GM12878 (cell line): ENCODE measurements around the gene AFAP1.

ENCODE experiments used
- CTCF ChIP-seq, 3 experiments: IDR thresholded peaks in 2 of 3; conservative IDR thresholded peaks in 1 of 3; 2 replicates each; pipeline ENCODE4 v1.5.1; 2011; ENCODE audit warnings: low read depth in 3 of 3, low read length in 3 of 3, mild to moderate bottlenecking in 3 of 3, control low read depth in 2 of 3, moderate library complexity in 2 of 3, inconsistent platforms in 1 of 3, mixed read lengths in 1 of 3; ENCODE audit not compliant: control insufficient read depth in 2 of 3, insufficient read depth in 1 of 3; ENCODE audit errors: extremely low read depth in 1 of 3
- EGR1 ChIP-seq, 2 experiments: IDR thresholded peaks; 1 replicate in 1 of 2; 2 replicates in 1 of 2; pipeline ENCODE4 v1.6.1; 2011 to 2012; ENCODE audit warnings: low read depth in 2 of 2, low read length in 2 of 2, borderline replicate concordance in 1 of 2, mild to moderate bottlenecking in 1 of 2, moderate library complexity in 1 of 2
- EZH2 ChIP-seq: IDR thresholded peaks from 2 replicates; pipeline ENCODE4 v1.6.1; 2012; ENCODE audit warnings: low read depth, mild to moderate bottlenecking, control low read depth, inconsistent platforms, low read length, borderline replicate concordance; ENCODE audit not compliant: control insufficient read depth
- IKZF2 ChIP-seq, 2 experiments: fragments of 450-650 bp; IDR thresholded peaks; 2 replicates each; pipeline ENCODE4 v1.6.1; 2017; ENCODE audit warnings: mild to moderate bottlenecking in 2 of 2, moderate library complexity in 2 of 2
- MXI1 ChIP-seq: fragments of 150-350 bp; IDR thresholded peaks from 2 replicates; pipeline ENCODE4 v1.6.1; 2011; ENCODE audit warnings: low read depth, mild to moderate bottlenecking, inconsistent platforms, low read length, improper control_type of control experiment
- NFXL1 ChIP-seq: fragments of 450-650 bp; IDR thresholded peaks from 2 replicates; pipeline ENCODE4 v1.6.1; 2017; ENCODE audit warnings: antibody characterized with exemption, mild to moderate bottlenecking, borderline replicate concordance
- POLR2A ChIP-seq: IDR thresholded peaks from 2 replicates; pipeline ENCODE4 v1.6.1; 2011; ENCODE audit warnings: low read depth, mild to moderate bottlenecking, low read length
- POLR2AphosphoS5 ChIP-seq: IDR thresholded peaks from 2 replicates; pipeline ENCODE4 v1.6.1; 2011; ENCODE audit warnings: mild to moderate bottlenecking, low read length, inconsistent platforms
- RAD21 ChIP-seq: IDR thresholded peaks from 2 replicates; pipeline ENCODE4 v1.6.1; 2011; ENCODE audit warnings: mild to moderate bottlenecking, low read depth, low read length, moderate library complexity; ENCODE audit not compliant: insufficient read depth
- SUPT20H ChIP-seq: IDR thresholded peaks from 2 replicates; pipeline ENCODE4 v1.6.1; 2011; ENCODE audit warnings: low read depth, mild to moderate bottlenecking, low read length, moderate library complexity, borderline replicate concordance; ENCODE audit not compliant: control insufficient read depth
- TARDBP ChIP-seq: IDR thresholded peaks from 2 replicates; pipeline ENCODE4 v1.6.1; 2016; ENCODE audit warnings: borderline replicate concordance
- YY1 ChIP-seq: IDR thresholded peaks from 2 replicates; pipeline ENCODE4 v1.6.1; 2011; ENCODE audit warnings: low read depth, mild to moderate bottlenecking, low read length
- TF ChIP-seq, protein P1 (sequence below): IDR thresholded peaks from 2 replicates; pipeline ENCODE4 v1.6.1; 2011; ENCODE audit warnings: borderline replicate concordance, low read depth, mild to moderate bottlenecking, moderate library complexity, low read length; ENCODE audit not compliant: insufficient read depth, poor library complexity, severe bottlenecking
- TF ChIP-seq, protein P2 (sequence below): IDR thresholded peaks from 2 replicates; pipeline ENCODE4 v1.6.1; 2011; ENCODE audit warnings: borderline replicate concordance, low read depth, mild to moderate bottlenecking, moderate library complexity, mixed read lengths, low read length; ENCODE audit not compliant: insufficient read depth; ENCODE audit errors: extremely low read length

- TF ChIP-seq POLR2AphosphoS5: no peak
- no peak for TF ChIP-seq TARDBP
- TF ChIP-seq RAD21: no peak
- no peak for TF ChIP-seq POLR2A
- no peak for TF ChIP-seq MXI1
- TF ChIP-seq EZH2: no peak
- TF ChIP-seq CTCF (IDR thresholded peaks at IDR 0.05 in 2 of 3, conservative IDR thresholded peaks at IDR 0.05 in 1 of 3; ENCODE audit: control insufficient read depth in 2 of 3, extremely low read depth in 1 of 3, insufficient read depth in 1 of 3, low read depth in 3 of 3, low read length in 3 of 3): no peak
- TF ChIP-seq YY1: no peak
- TF ChIP-seq, protein P1, sequence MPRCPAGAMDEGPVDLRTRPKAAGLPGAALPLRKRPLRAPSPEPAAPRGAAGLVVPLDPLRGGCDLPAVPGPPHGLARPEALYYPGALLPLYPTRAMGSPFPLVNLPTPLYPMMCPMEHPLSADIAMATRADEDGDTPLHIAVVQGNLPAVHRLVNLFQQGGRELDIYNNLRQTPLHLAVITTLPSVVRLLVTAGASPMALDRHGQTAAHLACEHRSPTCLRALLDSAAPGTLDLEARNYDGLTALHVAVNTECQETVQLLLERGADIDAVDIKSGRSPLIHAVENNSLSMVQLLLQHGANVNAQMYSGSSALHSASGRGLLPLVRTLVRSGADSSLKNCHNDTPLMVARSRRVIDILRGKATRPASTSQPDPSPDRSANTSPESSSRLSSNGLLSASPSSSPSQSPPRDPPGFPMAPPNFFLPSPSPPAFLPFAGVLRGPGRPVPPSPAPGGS: no peak
- TF ChIP-seq NFXL1: no peak
- TF ChIP-seq EGR1 (IDR thresholded peaks at IDR 0.05; ENCODE audit: borderline replicate concordance in 1 of 2, low read depth in 2 of 2, low read length in 2 of 2): no peak
- no peak for TF ChIP-seq IKZF2 (IDR thresholded peaks at IDR 0.05)
- no peak for TF ChIP-seq SUPT20H
- TF ChIP-seq, protein P2, sequence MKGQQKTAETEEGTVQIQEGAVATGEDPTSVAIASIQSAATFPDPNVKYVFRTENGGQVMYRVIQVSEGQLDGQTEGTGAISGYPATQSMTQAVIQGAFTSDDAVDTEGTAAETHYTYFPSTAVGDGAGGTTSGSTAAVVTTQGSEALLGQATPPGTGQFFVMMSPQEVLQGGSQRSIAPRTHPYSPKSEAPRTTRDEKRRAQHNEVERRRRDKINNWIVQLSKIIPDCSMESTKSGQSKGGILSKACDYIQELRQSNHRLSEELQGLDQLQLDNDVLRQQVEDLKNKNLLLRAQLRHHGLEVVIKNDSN: no peak
Measured at GRCh38 chr4:7741946-7742806, 197.5 kb downstream of the AFAP1 start.
